COR-L47 (cell line): Measurements from ENCODE around the gene SETBP1.
A peak's percentile ranks its signal among the peaks of the same experiment; 100 is the strongest.

Source experiments
- DNase-seq: peaks from one replicate; lab custom pipeline; 2025; lab: John Stamatoyannopoulos, UW

Gene SETBP1

GRCh38 chr18:44904768-44905167 is 224.1 kb downstream of the SETBP1 start:
- DNase-seq: no peak

GRCh38 chr18:44909191-44909719 is 228.6 kb downstream of the SETBP1 start:
- DNase-seq: peak; percentile 22

DNA sequence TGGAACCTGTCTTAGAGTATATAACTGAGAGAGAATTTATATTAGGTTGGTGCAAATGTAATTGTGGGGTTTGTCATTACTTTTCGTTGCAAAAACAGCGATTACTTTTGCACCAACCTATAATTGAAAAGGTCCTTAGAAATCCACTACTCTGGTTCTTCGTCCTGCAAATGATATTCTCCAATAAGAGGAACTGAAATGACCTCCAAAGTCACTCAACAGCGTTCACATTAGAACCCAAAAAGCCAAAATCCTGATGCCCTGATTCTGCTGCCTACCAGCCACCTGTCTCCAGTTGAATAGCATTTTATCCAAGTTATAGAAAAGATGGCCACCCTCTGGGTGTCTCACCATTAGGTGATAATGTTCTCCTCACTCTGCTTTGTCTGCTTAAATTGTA is 230.6 kb downstream of the SETBP1 start:
- DNase-seq: no peak

DNA sequence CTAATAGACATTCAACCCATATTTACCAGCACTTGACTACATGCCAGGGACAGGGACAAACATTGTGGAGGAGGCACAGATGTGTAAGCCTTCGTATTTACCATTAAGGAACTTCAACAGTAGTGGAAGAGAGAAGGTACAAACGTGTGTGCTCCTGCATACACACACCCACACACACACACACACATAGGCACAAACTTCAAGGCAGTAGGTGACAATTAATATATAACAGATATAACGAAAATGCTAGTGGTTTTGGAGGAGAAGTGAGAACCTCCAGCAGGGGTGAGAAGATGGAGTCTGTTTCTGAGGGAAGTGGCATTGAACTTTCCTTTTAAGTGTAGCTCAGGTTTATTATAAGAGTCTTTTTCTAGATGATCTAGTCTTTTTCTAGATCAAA is 231.1 kb downstream of the SETBP1 start:
- DNase-seq: no peak

- no peak for DNase-seq
Measured at GRCh38 chr18:44912740-44913478, 232.2 kb downstream of the SETBP1 start.

- DNase-seq: no peak
Measured at GRCh38 chr18:44914028-44914427, 233.3 kb downstream of the SETBP1 start.

GRCh38 chr18:44915213-44915612 is 234.5 kb downstream of the SETBP1 start:
- DNase-seq: no peak

DNA sequence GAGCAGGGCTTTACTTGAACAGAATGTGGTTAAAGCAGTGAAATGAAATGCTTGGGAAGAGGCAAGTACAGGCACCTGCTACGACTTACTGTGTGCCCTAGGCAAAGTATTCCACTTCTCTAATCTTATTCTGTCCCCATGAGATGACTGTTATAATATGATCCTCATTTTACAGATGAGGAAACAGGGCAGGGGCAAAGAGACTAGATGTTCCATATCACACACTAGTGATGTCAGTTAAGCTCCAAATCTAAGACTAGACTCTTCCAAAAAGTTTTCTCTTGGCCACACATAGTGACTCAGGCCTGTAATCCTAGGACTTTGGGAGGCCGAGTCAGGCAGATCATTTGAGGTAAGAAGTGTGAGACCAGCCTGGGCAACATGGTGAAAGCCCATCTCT is 235.0 kb downstream of the SETBP1 start:
- no peak for DNase-seq

GRCh38 chr18:44916429-44917207 is 235.9 kb downstream of the SETBP1 start:
- DNase-seq: no peak

DNA sequence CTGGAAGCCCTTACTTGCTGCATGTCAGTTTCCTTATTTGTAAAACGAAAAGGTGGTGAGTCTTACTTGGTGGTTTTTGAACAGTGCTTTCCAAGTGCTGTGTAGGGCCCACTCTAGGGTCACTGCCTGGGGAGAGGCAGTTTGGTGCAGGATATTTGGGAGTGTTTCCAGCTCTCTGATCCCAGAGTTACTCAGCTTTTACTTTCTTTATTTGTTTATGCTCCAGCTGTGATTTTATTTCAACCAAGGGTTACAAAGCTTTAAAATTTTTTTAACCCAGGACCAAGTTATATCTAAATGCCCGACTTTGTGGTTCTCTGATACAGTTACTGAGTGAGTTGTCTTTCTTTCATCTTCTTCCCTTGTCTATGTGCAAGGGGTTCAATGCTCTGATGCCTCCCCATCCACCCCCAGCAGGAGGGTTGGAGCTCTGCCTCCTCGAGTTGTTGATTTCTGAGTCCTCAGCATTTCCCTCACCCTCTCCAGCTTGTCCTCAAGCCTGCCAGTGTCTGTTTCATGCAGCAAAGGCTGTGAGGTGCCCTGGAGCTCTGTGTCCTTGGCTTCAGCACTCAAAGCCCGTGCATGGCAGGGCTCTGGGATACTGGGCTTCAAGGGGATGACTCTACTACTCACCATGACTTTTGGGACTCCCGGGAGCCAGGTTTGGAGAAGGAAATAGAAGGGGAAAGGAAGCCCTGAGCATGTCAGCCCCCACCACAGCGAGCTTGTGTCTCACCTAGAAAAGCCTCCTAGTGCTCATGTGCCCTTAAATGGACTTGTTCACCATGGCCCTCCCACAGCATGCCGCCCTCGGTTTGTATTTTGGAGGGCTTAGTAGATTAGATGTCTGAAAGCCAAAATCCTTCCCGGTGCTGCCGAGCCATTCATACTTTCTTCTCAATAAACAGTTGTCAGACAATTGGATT is 236.8 kb downstream of the SETBP1 start:
- DNase-seq: no peak

DNA sequence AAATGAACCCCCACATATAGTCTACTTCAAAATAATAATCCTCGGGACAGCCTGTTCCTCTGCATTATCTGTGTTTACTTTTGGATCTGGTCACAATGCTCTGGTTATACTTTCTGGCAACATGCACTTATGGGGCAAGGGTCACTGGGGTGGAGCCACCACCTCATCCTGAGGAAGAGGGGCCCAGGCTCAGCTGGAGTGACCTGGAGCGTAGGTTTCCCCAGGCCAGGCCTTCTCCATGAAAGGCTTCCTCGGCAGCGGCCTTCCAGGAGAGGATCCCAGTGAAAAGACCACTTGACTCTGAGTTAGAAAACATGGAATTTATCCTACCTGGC is 237.4 kb downstream of the SETBP1 start:
- no peak for DNase-seq

GRCh38 chr18:44920441-44920840 is 239.8 kb downstream of the SETBP1 start:
- DNase-seq: no peak

- no peak for DNase-seq
Measured at GRCh38 chr18:44921974-44922373, 241.3 kb downstream of the SETBP1 start.

DNA sequence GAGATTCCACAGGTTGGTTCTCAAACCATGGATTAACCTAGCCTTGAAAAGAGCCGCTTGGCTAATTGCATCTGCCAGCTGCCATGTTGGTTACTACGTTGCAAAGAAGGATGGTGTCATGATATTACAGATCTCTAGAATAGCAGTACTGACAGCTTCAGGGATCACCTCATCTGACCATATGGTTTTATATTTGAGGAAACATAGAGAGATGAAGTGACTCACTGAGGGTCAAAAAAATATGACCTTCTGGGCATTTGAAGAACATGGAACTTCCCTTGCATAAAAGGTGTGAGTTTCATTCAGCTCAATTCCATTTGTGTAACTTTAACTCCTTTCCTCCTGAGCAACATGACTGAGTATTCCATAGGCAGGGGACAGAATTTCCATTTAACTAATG is 242.3 kb downstream of the SETBP1 start:
- DNase-seq: no peak

DNA sequence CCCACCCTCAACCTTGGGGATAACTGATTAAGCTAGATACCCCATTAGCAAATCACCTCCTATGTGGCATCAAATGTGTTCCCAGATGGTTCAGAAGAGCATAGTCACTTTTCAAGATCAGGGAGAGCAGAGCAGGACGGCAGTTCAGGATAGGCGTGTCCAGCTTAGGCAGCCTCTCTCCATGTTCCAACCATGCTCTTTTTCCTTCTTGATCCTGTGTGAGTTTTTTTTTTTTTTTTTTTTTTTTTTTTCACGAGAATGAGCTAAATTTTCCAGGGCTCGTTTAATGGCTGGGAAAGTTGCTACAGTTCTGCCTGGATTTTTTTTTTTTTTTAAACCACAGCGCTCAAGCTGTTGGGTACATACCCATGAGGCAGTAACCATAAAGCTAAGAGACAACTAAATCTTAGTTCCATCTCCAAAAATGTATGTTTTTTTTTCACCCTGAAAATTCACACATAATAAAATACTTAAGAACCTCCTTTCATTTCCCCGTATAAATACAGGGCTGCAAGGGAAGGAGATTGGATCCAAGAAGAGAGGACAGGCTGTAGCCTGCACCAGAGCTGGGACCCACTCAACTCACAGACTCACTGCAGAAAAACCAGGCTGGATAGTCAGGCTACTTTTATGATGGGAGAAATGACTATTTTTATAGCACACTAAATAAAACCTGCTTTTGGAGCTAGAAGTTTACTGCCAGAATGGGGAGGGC is 244.3 kb downstream of the SETBP1 start:
- DNase-seq: no peak

DNA sequence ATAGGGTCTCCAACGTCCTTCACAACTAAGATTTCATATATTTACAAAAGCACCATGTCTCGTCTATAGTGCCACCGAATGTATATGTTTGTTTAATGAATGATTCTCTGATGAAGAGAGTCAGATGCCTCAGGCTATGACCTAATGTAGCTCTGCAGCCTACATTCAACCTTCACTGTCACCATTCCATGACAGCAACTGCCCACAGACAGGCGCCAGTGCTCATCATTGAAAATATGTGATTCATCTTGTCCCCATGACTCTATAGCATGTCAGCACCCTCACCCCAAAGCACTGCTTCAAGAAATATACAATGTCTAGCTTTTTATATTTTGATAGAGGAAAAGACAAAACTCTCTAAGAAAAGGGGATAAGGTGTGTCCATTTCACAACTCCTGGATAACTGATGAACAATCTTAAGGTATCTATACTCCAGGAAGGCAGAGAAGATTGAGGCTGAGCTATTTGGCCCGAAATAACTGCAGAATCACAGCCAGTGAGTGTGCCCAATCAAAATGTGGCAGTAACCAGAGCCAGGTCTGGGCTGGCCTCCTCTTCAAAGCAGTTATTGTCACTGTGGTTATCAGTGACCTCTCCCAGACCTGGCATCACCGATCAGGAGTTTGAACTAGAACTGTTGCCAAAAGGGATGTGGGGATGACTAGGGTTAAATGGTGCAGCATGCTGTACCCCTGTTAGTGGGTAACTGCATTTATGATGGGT is 246.6 kb downstream of the SETBP1 start:
- no peak for DNase-seq

GRCh38 chr18:44934901-44935300 is 254.2 kb downstream of the SETBP1 start:
- no peak for DNase-seq

- no peak for DNase-seq
Measured at GRCh38 chr18:44935455-44935854, 254.8 kb downstream of the SETBP1 start.

- no peak for DNase-seq
Measured at GRCh38 chr18:44936485-44936884, 255.8 kb downstream of the SETBP1 start.

DNA sequence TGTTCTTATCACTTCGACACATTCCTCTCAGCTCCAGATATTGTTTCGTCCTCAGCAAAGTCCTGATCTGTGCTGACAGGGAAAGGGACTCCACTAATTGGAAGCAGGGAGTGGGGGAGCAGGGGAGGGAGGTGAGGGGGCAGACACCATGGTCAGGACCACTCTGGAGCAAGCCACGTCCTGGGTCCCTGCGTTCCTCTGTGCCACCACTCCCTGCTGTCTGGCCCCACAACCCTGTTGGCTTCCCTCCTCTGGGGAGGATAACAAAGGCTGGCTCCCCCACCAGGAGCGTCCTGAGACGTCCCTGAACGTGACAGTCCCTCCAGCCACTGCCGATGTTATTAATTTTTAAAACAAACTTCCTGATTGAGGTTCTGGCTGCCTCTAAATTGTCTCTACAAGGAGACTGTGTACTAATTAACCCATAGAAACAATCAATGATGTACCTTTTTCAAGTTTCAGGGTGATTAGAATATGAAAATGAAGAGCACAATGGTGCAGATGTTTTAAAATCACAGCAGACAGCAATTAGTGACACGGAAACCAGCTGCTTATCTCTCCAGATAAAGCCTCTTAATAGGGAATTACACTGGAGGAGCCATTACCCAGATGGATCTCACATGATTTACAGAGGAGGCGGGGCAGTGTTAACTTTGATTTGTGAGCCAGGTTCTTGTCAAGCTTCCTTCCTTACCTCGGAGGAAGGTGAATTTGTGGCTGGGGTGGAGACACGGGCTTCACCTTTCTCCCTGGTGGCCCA is 257.5 kb downstream of the SETBP1 start:
- peak; percentile 97 for DNase-seq
